ENCODE data around the gene RAB11FIP5.

RAB11FIP5 gene

DNA sequence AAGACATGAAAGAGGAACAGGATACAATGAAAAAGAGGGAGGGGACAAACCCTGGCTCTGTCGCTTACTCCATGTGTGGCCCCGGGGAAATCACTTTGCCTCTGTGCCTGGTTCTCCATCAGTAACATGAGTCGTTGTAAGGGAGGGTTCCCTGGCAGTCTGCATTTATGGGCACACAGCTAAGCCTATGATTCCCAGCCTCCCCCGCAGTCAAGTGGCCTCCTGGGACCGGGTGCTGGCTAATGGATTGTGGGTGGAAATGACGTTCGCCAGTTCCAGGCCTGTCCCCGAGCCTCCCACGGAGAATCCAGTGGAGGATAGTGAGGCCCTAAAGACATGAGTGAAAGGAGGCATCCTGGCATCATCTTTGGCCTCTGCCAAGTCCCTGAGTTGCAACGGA, 83.9 kb downstream of the RAB11FIP5 start:
- Histone ChIP-seq H3K9me2 (ENCODE audit: low read depth, low read length) (no peaks in the 10 kb centered on the region), H4K20me1 (ENCODE audit: insufficient read depth, low read length) (no peaks in the 10 kb centered on the region), H2AFZ (ENCODE audit: low read length) (no peak overlapping the region), H3K79me2 (ENCODE audit: insufficient read depth, low read length) (no peaks in the 10 kb centered on the region), H3K27ac (ENCODE audit: low read depth, low read length, poor library complexity, severe bottlenecking) (no peak overlapping the region), H3K4me3 (ENCODE audit: low read depth, low read length, poor library complexity, severe bottlenecking) (no peak overlapping the region), H3F3A (ENCODE audit: insufficient read depth, low read length) (no peaks in the 10 kb centered on the region), H3K9me3 (ENCODE audit: low read length) (no peaks in the 10 kb centered on the region), H3K4me1 (ENCODE audit: insufficient read depth, low read length, severe bottlenecking) (no peaks in the 10 kb centered on the region), H3K4me2 (ENCODE audit: low read length) (no peak overlapping the region), H3K9ac (ENCODE audit: low read length) (no peak overlapping the region), H3K27me3 (ENCODE audit: insufficient read depth, low read length) (no peaks in the 10 kb centered on the region), H3K36me3 (ENCODE audit: insufficient read depth, low read length) (no peaks in the 10 kb centered on the region; the same call in 1 of the 2 replicates)
- TF ChIP-seq EZH2 (IDR thresholded peaks at IDR 0.05; ENCODE audit: borderline replicate concordance, low read length) = no peak
- TF ChIP-seq, protein P1, sequence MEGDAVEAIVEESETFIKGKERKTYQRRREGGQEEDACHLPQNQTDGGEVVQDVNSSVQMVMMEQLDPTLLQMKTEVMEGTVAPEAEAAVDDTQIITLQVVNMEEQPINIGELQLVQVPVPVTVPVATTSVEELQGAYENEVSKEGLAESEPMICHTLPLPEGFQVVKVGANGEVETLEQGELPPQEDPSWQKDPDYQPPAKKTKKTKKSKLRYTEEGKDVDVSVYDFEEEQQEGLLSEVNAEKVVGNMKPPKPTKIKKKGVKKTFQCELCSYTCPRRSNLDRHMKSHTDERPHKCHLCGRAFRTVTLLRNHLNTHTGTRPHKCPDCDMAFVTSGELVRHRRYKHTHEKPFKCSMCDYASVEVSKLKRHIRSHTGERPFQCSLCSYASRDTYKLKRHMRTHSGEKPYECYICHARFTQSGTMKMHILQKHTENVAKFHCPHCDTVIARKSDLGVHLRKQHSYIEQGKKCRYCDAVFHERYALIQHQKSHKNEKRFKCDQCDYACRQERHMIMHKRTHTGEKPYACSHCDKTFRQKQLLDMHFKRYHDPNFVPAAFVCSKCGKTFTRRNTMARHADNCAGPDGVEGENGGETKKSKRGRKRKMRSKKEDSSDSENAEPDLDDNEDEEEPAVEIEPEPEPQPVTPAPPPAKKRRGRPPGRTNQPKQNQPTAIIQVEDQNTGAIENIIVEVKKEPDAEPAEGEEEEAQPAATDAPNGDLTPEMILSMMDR (IDR thresholded peaks at IDR 0.05; ENCODE audit: low read length) = no peak

DNA sequence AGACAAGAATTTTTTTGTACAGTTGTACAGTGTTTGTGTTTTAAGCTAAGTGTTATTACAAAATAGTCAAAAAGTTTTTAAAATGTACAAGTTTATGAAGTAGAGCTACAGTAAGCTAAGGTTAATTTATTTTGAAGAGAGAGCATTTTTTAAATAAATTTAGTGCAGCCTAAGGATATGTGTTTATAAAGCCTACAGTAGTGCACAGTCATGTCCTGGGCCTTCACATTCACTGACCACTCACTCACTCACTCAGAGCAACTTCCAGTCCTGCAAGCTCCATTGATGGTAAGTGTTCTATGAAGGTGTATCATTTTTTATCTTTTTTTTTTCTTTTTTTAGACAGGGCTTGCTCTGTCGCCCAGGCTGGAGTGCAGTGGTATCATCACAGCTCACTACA, 85.4 kb downstream of the RAB11FIP5 start:
- Histone ChIP-seq H3K9me3 (ENCODE audit: low read length) (no peaks in the 10 kb centered on the region), H3K27me3 (ENCODE audit: insufficient read depth, low read length) (no peaks in the 10 kb centered on the region), H3K4me1 (ENCODE audit: insufficient read depth, low read length, severe bottlenecking) (no peaks in the 10 kb centered on the region), H3K79me2 (ENCODE audit: insufficient read depth, low read length) (no peaks in the 10 kb centered on the region), H3K27ac (ENCODE audit: low read depth, low read length, poor library complexity, severe bottlenecking) (no peak overlapping the region), H3K4me3 (ENCODE audit: low read depth, low read length, poor library complexity, severe bottlenecking) (no peak overlapping the region), H3F3A (ENCODE audit: insufficient read depth, low read length) (no peaks in the 10 kb centered on the region), H3K9ac (ENCODE audit: low read length) (no peak overlapping the region), H4K20me1 (ENCODE audit: insufficient read depth, low read length) (no peaks in the 10 kb centered on the region), H3K9me2 (ENCODE audit: low read depth, low read length) (no peaks in the 10 kb centered on the region), H2AFZ (ENCODE audit: low read length) (no peak overlapping the region), H3K4me2 (ENCODE audit: low read length) (no peak overlapping the region), H3K36me3 (ENCODE audit: insufficient read depth, low read length) (no peaks in the 10 kb centered on the region; the same call in 1 of the 2 replicates)
- TF ChIP-seq EZH2 (IDR thresholded peaks at IDR 0.05; ENCODE audit: borderline replicate concordance, low read length) = no peak
- TF ChIP-seq, protein P1 (IDR thresholded peaks at IDR 0.05; ENCODE audit: low read length) = no peak

DNA sequence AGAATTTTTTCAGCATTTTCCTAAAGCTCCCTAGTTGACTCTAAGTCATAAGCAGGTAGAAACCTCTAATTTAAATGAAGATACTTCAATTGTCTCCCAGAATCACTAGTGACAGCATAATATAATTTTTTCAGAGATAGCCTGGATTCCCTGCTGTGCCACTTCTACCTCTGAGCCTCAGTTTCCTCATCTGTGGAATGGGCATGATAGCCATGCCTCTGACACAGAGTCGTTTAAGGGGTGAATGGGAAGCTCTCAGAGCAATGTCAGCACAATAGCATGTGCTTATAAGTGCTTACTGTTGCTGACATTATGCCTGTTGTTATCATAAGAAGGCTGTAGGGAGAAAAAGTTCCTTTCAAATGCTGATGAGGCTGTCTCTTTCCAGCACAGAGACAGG, 89.3 kb downstream of the RAB11FIP5 start:
- H3K9me3 ChIP-seq (ENCODE audit: low read length) = no peaks in the 10 kb centered on the region

More for the DNA sequence above, 89.3 kb downstream of the RAB11FIP5 start:
- Histone ChIP-seq H3K9me2 (ENCODE audit: low read depth, low read length) (no peaks in the 10 kb centered on the region), H3K36me3 (ENCODE audit: insufficient read depth, low read length) (no peaks in the 10 kb centered on the region), H3K4me3 (ENCODE audit: low read depth, low read length, poor library complexity, severe bottlenecking) (no peak overlapping the region), H4K20me1 (ENCODE audit: insufficient read depth, low read length) (no peaks in the 10 kb centered on the region), H3F3A (ENCODE audit: insufficient read depth, low read length) (no peaks in the 10 kb centered on the region), H3K9ac (ENCODE audit: low read length) (no peak overlapping the region), H3K4me1 (ENCODE audit: insufficient read depth, low read length, severe bottlenecking) (no peaks in the 10 kb centered on the region), H3K79me2 (ENCODE audit: insufficient read depth, low read length) (no peaks in the 10 kb centered on the region), H3K27me3 (ENCODE audit: insufficient read depth, low read length) (no peaks in the 10 kb centered on the region), H3K27ac (ENCODE audit: low read depth, low read length, poor library complexity, severe bottlenecking) (no peak overlapping the region), H3K4me2 (ENCODE audit: low read length) (no peak overlapping the region), H2AFZ (ENCODE audit: low read length) (no peak overlapping the region)
- no peak for TF ChIP-seq EZH2 (IDR thresholded peaks at IDR 0.05; ENCODE audit: borderline replicate concordance, low read length)
- TF ChIP-seq, protein P1 (IDR thresholded peaks at IDR 0.05; ENCODE audit: low read length) = no peak
